ENCODE data around the gene MPC1L.

The MPC1L gene

GRCh38 chrX:40628506-40628905 lies 5.3 kb downstream of the MPC1L start:
- TF ChIP-seq YY1 (IDR thresholded peaks at IDR 0.05; ENCODE audit: insufficient read depth, insufficient read length) (no peak), ZNF274 (IDR thresholded peaks at IDR 0.05; ENCODE audit: low read depth, low read length) (no peak), SUZ12 (IDR thresholded peaks at IDR 0.05; ENCODE audit: extremely low read depth, insufficient read depth, insufficient read length) (no peak)
- no peak for DNase-seq (ENCODE audit: low read depth, low spot score)
- Histone ChIP-seq H3K4me3 (ENCODE audit: insufficient read length, low read depth) (no peak overlapping the region), H3K9ac (ENCODE audit: insufficient read length, low read depth) (no peak overlapping the region), H3K9me3 (ENCODE audit: insufficient read depth, low read length) (no peaks in the 10 kb centered on the region), H3K27me3 (ENCODE audit: insufficient read depth, insufficient read length) (no peaks in the 10 kb centered on the region), H3K36me3 (ENCODE audit: insufficient read depth, insufficient read length, low read length) (peaks cover 51% of the 10 kb centered on the region), H3K4me1 (ENCODE audit: insufficient read depth, insufficient read length) (peaks cover 2% of the 10 kb centered on the region)

DNA sequence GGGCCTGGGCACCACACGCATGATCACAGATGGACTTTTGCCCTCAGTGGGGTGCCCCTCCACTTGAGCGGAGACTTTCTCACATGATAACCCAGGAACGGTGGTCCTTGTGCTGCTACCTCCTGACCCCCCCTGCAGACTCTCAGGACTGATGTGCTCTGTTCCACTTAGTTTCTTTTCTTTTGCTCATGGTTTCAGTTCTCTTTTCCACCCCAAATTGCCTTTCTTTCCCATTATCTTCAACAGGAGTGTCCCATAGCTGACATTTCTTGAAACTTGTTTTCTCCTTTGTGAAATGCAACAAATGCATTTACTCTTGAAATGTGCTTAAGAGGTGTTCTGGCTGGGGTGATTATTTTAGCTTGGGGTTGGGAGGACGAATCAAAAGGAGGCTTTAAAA lies 9.0 kb downstream of the MPC1L start:
- peaks cover 88% of the 10 kb centered on the region for H3K36me3 ChIP-seq (ENCODE audit: insufficient read depth, insufficient read length, low read length)
- H3K9ac ChIP-seq (ENCODE audit: insufficient read length, low read depth) = no peak overlapping the region
- no peaks in the 10 kb centered on the region for H3K27me3 ChIP-seq (ENCODE audit: insufficient read depth, insufficient read length)
- DNase-seq (ENCODE audit: low read depth, low spot score) = no peak
- no peaks in the 10 kb centered on the region for H3K4me1 ChIP-seq (ENCODE audit: insufficient read depth, insufficient read length)
- H3K9me3 ChIP-seq (ENCODE audit: insufficient read depth, low read length) = no peaks in the 10 kb centered on the region
- H3K4me3 ChIP-seq (ENCODE audit: insufficient read length, low read depth) = no peak overlapping the region
- TF ChIP-seq SUZ12 (IDR thresholded peaks at IDR 0.05; ENCODE audit: extremely low read depth, insufficient read depth, insufficient read length) (no peak), YY1 (IDR thresholded peaks at IDR 0.05; ENCODE audit: insufficient read depth, insufficient read length) (no peak), ZNF274 (IDR thresholded peaks at IDR 0.05; ENCODE audit: low read depth, low read length) (no peak)

- no peak for TF ChIP-seq SUZ12 (IDR thresholded peaks at IDR 0.05; ENCODE audit: extremely low read depth, insufficient read depth, insufficient read length)
- Histone ChIP-seq H3K36me3 (ENCODE audit: insufficient read depth, insufficient read length, low read length) (peaks cover 85% of the 10 kb centered on the region), H3K4me3 (ENCODE audit: insufficient read length, low read depth) (no peak overlapping the region), H3K9ac (ENCODE audit: insufficient read length, low read depth) (no peak overlapping the region), H3K9me3 (ENCODE audit: insufficient read depth, low read length) (no peaks in the 10 kb centered on the region), H3K4me1 (ENCODE audit: insufficient read depth, insufficient read length) (no peaks in the 10 kb centered on the region), H3K27me3 (ENCODE audit: insufficient read depth, insufficient read length) (no peaks in the 10 kb centered on the region)
- no peak for DNase-seq (ENCODE audit: low read depth, low spot score)
Measured at GRCh38 chrX:40637687-40638086, 14.5 kb downstream of the MPC1L start.

- TF ChIP-seq ZNF274 (IDR thresholded peaks at IDR 0.05; ENCODE audit: low read depth, low read length) (no peak), YY1 (IDR thresholded peaks at IDR 0.05; ENCODE audit: insufficient read depth, insufficient read length) (no peak), SUZ12 (IDR thresholded peaks at IDR 0.05; ENCODE audit: extremely low read depth, insufficient read depth, insufficient read length) (no peak)
- Histone ChIP-seq H3K9ac (ENCODE audit: insufficient read length, low read depth) (no peak overlapping the region), H3K27me3 (ENCODE audit: insufficient read depth, insufficient read length) (no peaks in the 10 kb centered on the region), H3K36me3 (ENCODE audit: insufficient read depth, insufficient read length, low read length) (peaks cover 43% of the 10 kb centered on the region), H3K4me3 (ENCODE audit: insufficient read length, low read depth) (no peak overlapping the region), H3K9me3 (ENCODE audit: insufficient read depth, low read length) (no peaks in the 10 kb centered on the region), H3K4me1 (ENCODE audit: insufficient read depth, insufficient read length) (no peaks in the 10 kb centered on the region)
- DNase-seq (ENCODE audit: low read depth, low spot score) = no peak
Measured at GRCh38 chrX:40644176-40644575, 20.9 kb downstream of the MPC1L start.

- no peak for DNase-seq (ENCODE audit: low read depth, low spot score)
- no peaks in the 10 kb centered on the region for H3K27me3 ChIP-seq (ENCODE audit: insufficient read depth, insufficient read length)
- TF ChIP-seq SUZ12 (IDR thresholded peaks at IDR 0.05; ENCODE audit: extremely low read depth, insufficient read depth, insufficient read length) = no peak
- TF ChIP-seq YY1 (IDR thresholded peaks at IDR 0.05; ENCODE audit: insufficient read depth, insufficient read length) = no peak
- no peak for TF ChIP-seq ZNF274 (IDR thresholded peaks at IDR 0.05; ENCODE audit: low read depth, low read length)
- no peak overlapping the region for H3K9ac ChIP-seq (ENCODE audit: insufficient read length, low read depth)
- peaks cover 40% of the 10 kb centered on the region for H3K36me3 ChIP-seq (ENCODE audit: insufficient read depth, insufficient read length, low read length)
- no peaks in the 10 kb centered on the region for H3K4me1 ChIP-seq (ENCODE audit: insufficient read depth, insufficient read length)
- no peak overlapping the region for H3K4me3 ChIP-seq (ENCODE audit: insufficient read length, low read depth)
- H3K9me3 ChIP-seq (ENCODE audit: insufficient read depth, low read length) = no peaks in the 10 kb centered on the region
Measured at GRCh38 chrX:40644821-40645358, 21.7 kb downstream of the MPC1L start.

DNA sequence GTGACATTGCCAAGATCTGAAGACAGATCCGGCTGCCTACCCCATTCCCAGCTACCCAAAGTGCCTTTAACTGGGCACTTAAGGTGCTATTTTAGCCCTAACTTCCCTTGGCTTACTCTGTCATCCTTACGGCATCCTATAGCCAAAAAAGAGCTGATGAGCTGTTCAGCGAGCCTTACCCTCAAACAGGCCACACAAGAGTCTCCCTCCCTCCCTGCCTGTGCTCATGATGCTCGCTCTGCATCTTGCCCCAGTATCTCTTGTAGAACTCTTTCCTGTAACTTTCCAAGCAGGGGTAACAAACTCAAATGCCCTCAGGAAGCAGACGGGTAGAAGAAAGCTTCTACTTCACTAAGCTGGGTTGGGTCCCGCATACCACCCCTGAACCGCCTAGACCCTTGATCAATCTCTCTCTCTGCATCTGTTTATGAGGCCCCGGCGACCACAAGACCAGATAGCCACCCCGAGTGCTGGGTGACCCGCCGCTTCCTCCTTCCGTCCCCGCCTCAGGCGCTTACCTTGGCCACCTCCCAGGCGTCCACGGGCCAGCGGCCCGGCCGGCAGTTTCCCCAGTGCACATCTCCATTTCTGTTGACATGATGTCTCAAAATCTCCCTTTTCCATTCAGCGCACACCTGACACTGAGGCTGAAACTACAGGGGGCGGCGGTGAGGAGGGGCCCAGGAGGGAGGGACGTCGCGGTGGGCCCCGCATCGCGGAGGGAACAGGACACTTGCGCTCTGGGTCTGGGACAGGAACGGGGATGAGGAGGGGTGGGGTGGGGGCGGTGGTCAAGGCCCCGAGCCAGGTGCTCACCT lies 23.5 kb downstream of the MPC1L start:
- Histone ChIP-seq H3K36me3 (ENCODE audit: insufficient read depth, insufficient read length, low read length) (peaks cover 49% of the 10 kb centered on the region), H3K27me3 (ENCODE audit: insufficient read depth, insufficient read length) (no peaks in the 10 kb centered on the region), H3K9me3 (ENCODE audit: insufficient read depth, low read length) (no peaks in the 10 kb centered on the region), H3K4me3 (ENCODE audit: insufficient read length, low read depth) (peak overlapping the region; percentile 69), H3K4me1 (ENCODE audit: insufficient read depth, insufficient read length) (no peaks in the 10 kb centered on the region), H3K9ac (ENCODE audit: insufficient read length, low read depth) (peak overlapping the region; percentile 93)
- DNase-seq (ENCODE audit: low read depth, low spot score) = peak; percentile 6
- TF ChIP-seq ZNF274 (IDR thresholded peaks at IDR 0.05; ENCODE audit: low read depth, low read length) = no peak
- TF ChIP-seq SUZ12 (IDR thresholded peaks at IDR 0.05; ENCODE audit: extremely low read depth, insufficient read depth, insufficient read length) = no peak
- TF ChIP-seq YY1 (IDR thresholded peaks at IDR 0.05; ENCODE audit: insufficient read depth, insufficient read length) = no peak

- Histone ChIP-seq H3K27me3 (ENCODE audit: insufficient read depth, insufficient read length) (no peaks in the 10 kb centered on the region), H3K36me3 (ENCODE audit: insufficient read depth, insufficient read length, low read length) (peaks cover 46% of the 10 kb centered on the region), H3K9me3 (ENCODE audit: insufficient read depth, low read length) (no peaks in the 10 kb centered on the region), H3K9ac (ENCODE audit: insufficient read length, low read depth) (peak within 1 kb of the TSS; percentile 93), H3K4me3 (ENCODE audit: insufficient read length, low read depth) (peak within 1 kb of the TSS; percentile 69), H3K4me1 (ENCODE audit: insufficient read depth, insufficient read length) (no peaks in the 10 kb centered on the region)
- DNase-seq (ENCODE audit: low read depth, low spot score) = peak; percentile 87
- TF ChIP-seq YY1 (IDR thresholded peaks at IDR 0.05; ENCODE audit: insufficient read depth, insufficient read length) = no peak
- no peak for TF ChIP-seq SUZ12 (IDR thresholded peaks at IDR 0.05; ENCODE audit: extremely low read depth, insufficient read depth, insufficient read length)
- TF ChIP-seq ZNF274 (IDR thresholded peaks at IDR 0.05; ENCODE audit: low read depth, low read length) = no peak
Measured at GRCh38 chrX:40647307-40648197, 24.3 kb downstream of the MPC1L start, which contains the start of gene CXorf38. Gene CXorf38 (minus strand): TSS chrX:40647561. CDS start chrX:40647520, 41 bp downstream.
